GM19372 (cell line): ENCODE measurements around the gene PRKG1.
"Not testable (repeated sequence)": the region's sequence is repeated elsewhere in the genome, so short reads cannot be mapped to it uniquely, and the experiment has no call there.

Source experiments
- ATAC-seq: cut with Tn5 transposase; IDR thresholded peaks from one replicate; pipeline ENCODE4 v1.9.1; 2021; ENCODE audit warnings: mild to moderate bottlenecking, low read depth, moderate library complexity; ENCODE audit not compliant: unreplicated experiment

The PRKG1 gene

GRCh38 chr10:51999096-51999495 is 924.8 kb downstream of the PRKG1 start:
- ATAC-seq: no peak

DNA sequence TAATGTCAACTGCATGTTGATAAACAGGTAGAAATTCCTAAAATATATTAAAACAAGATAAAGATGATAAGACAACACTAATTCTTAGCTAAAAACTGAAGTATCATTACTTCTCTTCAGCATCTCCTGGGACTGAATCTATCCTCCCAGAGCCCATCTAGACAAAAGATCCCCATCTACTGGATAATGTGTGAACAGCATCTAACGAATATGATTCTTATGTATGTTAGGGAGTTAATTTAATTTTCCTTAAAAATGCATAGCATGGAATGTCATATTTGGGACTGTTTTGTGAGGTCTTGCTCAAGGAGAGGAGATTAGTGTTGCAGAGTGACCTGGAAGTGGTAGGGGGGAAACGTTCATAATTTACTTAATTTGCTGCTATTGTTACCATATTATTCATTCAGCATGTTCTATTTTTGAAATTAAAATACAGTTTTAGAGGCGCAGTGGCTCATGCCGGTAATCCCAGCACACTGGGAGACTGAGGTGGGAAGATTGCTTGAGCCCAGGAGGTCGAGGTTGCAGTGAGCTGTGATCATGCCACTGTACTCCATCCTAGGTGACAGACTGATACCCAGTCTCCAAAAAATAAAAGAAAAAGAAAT is 930.2 kb downstream of the PRKG1 start:
- no peak for ATAC-seq

DNA sequence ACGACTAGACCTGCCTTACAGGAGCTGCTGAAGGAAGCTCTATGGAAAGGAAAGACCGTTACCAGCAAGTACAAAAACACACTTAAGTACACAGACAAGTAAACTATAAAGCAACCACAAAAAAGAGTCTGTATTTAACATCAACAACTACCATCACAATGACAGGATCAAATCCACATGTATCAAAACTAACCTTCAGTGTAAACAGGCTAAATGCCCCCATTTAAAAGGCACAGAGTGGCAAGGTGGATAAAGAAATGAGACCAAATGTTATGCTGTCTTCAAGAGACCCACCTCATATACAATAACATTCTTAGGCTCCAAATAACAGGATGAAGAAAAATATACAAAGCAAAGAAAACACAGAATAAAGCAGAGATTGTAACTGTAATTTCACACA is 932.8 kb downstream of the PRKG1 start:
- no peak for ATAC-seq

DNA sequence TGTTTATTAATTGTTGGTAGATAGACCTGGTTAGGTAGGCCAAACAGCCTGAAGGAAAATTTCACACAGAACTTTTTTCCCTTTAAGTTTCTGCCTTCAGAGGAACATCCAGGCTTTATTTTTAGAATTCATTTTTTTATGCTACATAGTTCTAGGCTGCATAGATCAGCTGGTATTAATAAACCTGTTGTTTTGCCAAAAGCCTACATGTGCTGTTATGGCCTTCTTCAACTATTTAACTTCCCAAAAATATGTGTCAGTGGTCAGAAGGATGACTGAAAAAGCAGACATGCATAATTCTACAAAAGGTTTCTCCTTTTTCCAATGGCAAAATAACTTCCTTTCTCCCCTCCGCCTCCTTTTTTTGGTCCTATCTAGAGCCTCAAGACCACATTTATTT is 936.8 kb downstream of the PRKG1 start:
- no peak for ATAC-seq

DNA sequence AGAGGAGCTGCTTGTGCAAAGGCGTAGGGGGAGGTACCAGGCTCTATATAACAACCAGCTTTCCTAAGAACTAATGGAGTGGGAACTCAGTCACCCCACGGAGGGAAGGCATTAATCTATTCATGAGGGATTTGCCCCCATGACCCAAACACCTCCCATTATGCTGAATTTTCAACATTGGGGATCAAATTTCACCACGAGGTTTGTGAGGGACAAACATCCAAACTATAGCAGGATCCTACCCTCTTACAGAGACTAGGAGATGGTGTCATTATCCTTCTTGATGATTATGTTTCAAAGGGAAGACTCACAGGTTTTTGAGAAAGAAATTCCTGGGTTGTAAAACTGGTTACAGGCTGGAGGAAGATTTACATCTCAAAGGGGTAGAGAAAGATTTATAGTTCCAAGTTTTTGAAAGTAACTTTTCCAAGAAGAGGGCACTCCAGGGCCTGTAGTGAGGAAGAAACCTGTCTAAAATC is 944.8 kb downstream of the PRKG1 start:
- ATAC-seq: no peak

GRCh38 chr10:52019656-52020055 is 945.4 kb downstream of the PRKG1 start:
- no peak for ATAC-seq

- ATAC-seq: no peak
These were observed 945.9 kb downstream of the PRKG1 start for GRCh38 chr10:52020173-52020572.

DNA sequence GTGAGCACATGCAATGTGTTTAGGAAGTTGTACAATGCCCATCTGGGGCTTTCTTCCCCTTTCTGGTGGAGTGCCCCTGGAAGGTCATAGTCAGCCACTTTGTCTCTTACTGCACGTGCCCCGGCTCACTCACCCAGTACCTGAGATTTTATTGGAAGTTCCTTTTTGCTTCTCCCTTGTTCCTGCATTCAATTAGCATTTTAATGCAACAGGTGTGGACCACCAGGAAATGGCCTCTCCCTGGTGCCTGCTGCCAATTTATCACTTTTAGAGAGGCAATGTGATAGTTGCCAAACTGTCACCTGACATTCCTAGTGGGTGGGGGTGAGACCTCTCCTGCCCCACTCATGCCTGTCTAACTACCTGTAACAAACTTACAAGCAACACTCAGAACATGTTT is 946.4 kb downstream of the PRKG1 start:
- no peak for ATAC-seq

GRCh38 chr10:52027055-52027705 is 952.9 kb downstream of the PRKG1 start:
- no peak for ATAC-seq

GRCh38 chr10:52028523-52028858 is 954.2 kb downstream of the PRKG1 start:
- no peak for ATAC-seq

- ATAC-seq: no peak
These were observed 955.3 kb downstream of the PRKG1 start for GRCh38 chr10:52029628-52030027.

- ATAC-seq: no peak
These were observed 955.9 kb downstream of the PRKG1 start for GRCh38 chr10:52030051-52030790.

DNA sequence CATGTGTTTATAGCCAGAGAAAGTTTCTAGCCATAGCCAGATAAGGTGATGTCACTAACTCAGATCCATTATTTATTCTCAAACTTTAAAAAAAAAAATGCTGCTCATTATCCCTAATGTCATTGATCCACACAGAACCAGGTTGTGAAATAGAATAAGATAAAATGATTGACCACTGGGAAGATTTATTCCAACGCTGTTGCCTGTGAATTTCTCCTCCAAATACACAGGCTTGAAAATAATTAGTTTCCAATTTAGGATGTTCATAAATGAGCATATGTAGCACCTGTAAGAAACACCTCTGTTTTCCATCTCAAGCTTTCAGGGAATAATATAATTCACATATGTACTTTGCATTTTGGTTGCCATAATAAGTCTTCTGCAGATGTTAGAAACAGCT is 956.7 kb downstream of the PRKG1 start:
- ATAC-seq: no peak

DNA sequence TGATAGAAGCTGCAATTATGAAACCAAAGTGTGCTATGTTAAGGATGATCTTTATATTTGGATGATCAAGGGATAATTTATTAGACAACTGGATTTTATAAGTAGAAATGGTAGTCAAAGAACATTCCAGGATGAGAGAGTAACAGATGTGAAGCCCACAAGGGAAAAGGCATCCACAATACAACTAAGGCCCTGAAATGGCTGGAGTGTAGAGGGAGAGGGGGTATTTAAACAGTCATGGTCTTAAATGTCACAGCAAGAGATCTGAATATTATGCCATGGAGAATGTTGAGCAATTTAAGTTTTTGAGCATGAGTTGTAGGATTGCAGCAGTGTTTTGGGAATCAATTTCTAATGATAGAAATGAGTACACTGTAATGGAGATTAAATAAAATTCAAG is 957.5 kb downstream of the PRKG1 start:
- ATAC-seq: no peak

- ATAC-seq: no peak
These were observed 958.7 kb downstream of the PRKG1 start for GRCh38 chr10:52032681-52033629.

- not testable (repeated sequence) for ATAC-seq
These were observed 964.9 kb downstream of the PRKG1 start for GRCh38 chr10:52039002-52039793.

GRCh38 chr10:52040486-52040885 is 966.2 kb downstream of the PRKG1 start:
- ATAC-seq: no peak

DNA sequence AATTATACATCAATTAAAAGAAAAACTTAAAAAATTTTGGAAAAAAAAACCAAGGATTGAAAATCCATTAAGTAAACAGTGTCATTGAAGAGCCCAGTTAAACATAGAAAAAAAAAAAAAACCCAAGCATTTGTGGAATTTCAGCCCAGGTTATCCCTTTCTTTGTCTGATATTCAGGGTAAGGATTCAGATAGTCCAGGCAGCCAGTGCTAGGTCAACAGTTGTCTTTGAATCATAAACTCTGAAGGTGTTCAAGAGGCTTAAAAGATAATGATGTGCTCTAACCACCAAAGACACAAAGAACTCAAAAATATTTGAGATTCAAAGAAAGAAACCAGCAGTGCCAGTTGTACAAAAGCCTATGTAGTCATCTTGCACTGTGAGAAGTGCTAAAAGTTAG is 969.5 kb downstream of the PRKG1 start:
- no peak for ATAC-seq

DNA sequence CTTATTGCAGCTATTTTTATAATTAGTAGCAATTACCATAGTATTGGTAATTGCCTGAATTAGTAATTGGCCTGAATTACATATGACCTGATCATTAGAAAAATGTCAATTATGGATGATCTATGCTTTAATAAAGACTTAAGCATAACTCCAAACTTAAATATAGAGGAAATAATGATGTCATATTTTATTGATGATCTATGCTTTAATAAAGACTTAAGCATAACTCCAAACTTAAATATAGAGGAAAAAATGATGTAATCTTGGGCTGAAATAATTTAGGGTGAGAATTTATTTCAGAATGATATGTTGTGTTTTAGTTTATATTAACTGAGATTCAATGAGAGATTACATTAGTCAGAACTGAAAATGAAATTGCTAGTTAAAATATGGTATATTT is 973.8 kb downstream of the PRKG1 start:
- ATAC-seq: no peak
